ENCODE data around the gene BTG1.

DNA sequence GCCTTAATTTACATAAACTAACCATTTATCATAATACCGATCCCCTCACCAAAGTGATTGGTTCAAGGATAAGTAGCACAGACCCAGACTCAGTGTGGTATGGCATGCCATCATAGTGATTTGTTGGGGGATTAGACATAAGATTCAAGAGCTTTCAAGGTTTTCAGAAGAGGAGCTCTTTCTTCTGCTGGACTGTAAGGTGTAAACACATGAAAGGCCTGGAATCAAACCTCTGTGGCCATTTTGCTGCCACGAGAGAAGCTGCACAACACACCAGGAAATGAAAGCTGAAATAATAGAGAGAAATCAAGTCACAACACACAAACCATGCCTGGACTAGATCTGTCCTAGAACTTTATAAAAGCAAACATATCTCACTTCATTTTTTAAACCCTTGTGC is 30.8 kb downstream of the BTG1 start:
- TF ChIP-seq, protein P1, sequence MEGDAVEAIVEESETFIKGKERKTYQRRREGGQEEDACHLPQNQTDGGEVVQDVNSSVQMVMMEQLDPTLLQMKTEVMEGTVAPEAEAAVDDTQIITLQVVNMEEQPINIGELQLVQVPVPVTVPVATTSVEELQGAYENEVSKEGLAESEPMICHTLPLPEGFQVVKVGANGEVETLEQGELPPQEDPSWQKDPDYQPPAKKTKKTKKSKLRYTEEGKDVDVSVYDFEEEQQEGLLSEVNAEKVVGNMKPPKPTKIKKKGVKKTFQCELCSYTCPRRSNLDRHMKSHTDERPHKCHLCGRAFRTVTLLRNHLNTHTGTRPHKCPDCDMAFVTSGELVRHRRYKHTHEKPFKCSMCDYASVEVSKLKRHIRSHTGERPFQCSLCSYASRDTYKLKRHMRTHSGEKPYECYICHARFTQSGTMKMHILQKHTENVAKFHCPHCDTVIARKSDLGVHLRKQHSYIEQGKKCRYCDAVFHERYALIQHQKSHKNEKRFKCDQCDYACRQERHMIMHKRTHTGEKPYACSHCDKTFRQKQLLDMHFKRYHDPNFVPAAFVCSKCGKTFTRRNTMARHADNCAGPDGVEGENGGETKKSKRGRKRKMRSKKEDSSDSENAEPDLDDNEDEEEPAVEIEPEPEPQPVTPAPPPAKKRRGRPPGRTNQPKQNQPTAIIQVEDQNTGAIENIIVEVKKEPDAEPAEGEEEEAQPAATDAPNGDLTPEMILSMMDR (conservative IDR thresholded peaks at IDR 0.05), result no peak
- no peak for TF ChIP-seq EZH2 (IDR thresholded peaks at IDR 0.05; ENCODE audit: low read depth)

Data from PC-9 (cell line).